Measurements from ENCODE around the gene ZDHHC4.

GRCh38 chr7:6529643-6530042 lies 47.6 kb upstream of the ZDHHC4 start:
- TF ChIP-seq, protein P1, sequence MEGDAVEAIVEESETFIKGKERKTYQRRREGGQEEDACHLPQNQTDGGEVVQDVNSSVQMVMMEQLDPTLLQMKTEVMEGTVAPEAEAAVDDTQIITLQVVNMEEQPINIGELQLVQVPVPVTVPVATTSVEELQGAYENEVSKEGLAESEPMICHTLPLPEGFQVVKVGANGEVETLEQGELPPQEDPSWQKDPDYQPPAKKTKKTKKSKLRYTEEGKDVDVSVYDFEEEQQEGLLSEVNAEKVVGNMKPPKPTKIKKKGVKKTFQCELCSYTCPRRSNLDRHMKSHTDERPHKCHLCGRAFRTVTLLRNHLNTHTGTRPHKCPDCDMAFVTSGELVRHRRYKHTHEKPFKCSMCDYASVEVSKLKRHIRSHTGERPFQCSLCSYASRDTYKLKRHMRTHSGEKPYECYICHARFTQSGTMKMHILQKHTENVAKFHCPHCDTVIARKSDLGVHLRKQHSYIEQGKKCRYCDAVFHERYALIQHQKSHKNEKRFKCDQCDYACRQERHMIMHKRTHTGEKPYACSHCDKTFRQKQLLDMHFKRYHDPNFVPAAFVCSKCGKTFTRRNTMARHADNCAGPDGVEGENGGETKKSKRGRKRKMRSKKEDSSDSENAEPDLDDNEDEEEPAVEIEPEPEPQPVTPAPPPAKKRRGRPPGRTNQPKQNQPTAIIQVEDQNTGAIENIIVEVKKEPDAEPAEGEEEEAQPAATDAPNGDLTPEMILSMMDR (IDR thresholded peaks at IDR 0.05; ENCODE audit: borderline replicate concordance, extremely low read depth, low read length, poor library complexity, severe bottlenecking): no peak
- TF ChIP-seq EZH2 (IDR thresholded peaks at IDR 0.05; ENCODE audit: borderline replicate concordance, low read depth, low read length, severe bottlenecking): no peak

All from DND-41 (cell line).